Liver (tissue), 3 donors: ENCODE results near the gene TUBB1.

Experiments used
- FOXA2 ChIP-seq: IDR thresholded peaks from 2 replicates; pipeline ENCODE4 v1.6.1; 2016; ENCODE audit warnings: antibody characterized with exemption
- GABPA ChIP-seq, 2 donors: IDR thresholded peaks in 1 of 2; conservative IDR thresholded peaks in 1 of 2; 2 replicates each; pipeline ENCODE4 v1.6.1; 2016; ENCODE audit warnings: antibody characterized with exemption in 2 of 2, mild to moderate bottlenecking in 1 of 2, moderate library complexity in 1 of 2
- HNF4G ChIP-seq: IDR thresholded peaks from 2 replicates; pipeline ENCODE4 v1.6.1; 2016; ENCODE audit warnings: antibody characterized with exemption
- JUND ChIP-seq, 2 donors: IDR thresholded peaks; 2 replicates each; pipeline ENCODE4 v1.6.1; 2016; ENCODE audit warnings: antibody characterized with exemption in 2 of 2
- RXRA ChIP-seq, 2 donors: IDR thresholded peaks; 2 replicates each; pipeline ENCODE4 v1.6.1; 2017 to 2018; ENCODE audit warnings: antibody characterized with exemption in 2 of 2, mild to moderate bottlenecking in 1 of 2
- SP1 ChIP-seq: IDR thresholded peaks from 2 replicates; pipeline ENCODE4 v1.6.1; 2018; ENCODE audit warnings: antibody characterized with exemption, mild to moderate bottlenecking
- TAF1 ChIP-seq: conservative IDR thresholded peaks from 2 replicates; pipeline ENCODE4 v1.6.1; 2016; ENCODE audit warnings: antibody characterized with exemption, mild to moderate bottlenecking
- YY1 ChIP-seq: IDR thresholded peaks from 2 replicates; pipeline ENCODE4 v1.6.1; 2016; ENCODE audit warnings: antibody characterized with exemption, mild to moderate bottlenecking
- TF ChIP-seq, protein P1 (sequence below): fragments of 150-350 bp; IDR thresholded peaks from 2 replicates; pipeline ENCODE4 v1.5.1; 2017; ENCODE audit warnings: improper control_type of control experiment, low read depth, low read length; ENCODE audit not compliant: missing input control
- TF ChIP-seq, protein P2 (sequence below): IDR thresholded peaks from 2 replicates; pipeline ENCODE4 v1.6.1; 2016; ENCODE audit warnings: antibody characterized with exemption
- TF ChIP-seq, protein P3 (sequence below): IDR thresholded peaks from 2 replicates; pipeline ENCODE4 v1.6.1; 2016; ENCODE audit warnings: antibody characterized with exemption, mild to moderate bottlenecking
- donor health status: healthy.
- donor health status: healthy.

DNA sequence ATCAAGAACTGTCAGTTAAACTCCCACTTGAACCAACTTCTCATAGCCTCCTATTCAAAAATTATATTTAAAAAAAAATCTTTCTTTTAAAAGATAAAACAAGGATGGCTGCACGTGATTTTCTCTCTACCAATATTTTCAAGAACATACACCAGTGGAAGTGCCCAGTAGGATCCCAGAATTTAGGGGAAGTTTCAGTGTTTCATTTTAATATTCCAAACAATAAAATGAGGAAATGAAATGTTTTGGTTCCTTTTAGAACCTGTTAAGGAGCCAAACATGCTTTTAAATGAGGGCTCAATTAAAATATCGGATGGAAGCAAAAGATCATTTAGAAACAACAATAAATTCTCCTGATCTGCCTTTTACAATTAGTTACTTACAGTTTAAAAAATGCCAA lies 49.8 kb downstream of the TUBB1 start:
- TF ChIP-seq, protein P1, sequence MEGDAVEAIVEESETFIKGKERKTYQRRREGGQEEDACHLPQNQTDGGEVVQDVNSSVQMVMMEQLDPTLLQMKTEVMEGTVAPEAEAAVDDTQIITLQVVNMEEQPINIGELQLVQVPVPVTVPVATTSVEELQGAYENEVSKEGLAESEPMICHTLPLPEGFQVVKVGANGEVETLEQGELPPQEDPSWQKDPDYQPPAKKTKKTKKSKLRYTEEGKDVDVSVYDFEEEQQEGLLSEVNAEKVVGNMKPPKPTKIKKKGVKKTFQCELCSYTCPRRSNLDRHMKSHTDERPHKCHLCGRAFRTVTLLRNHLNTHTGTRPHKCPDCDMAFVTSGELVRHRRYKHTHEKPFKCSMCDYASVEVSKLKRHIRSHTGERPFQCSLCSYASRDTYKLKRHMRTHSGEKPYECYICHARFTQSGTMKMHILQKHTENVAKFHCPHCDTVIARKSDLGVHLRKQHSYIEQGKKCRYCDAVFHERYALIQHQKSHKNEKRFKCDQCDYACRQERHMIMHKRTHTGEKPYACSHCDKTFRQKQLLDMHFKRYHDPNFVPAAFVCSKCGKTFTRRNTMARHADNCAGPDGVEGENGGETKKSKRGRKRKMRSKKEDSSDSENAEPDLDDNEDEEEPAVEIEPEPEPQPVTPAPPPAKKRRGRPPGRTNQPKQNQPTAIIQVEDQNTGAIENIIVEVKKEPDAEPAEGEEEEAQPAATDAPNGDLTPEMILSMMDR = no peak
- TF ChIP-seq, protein P2, sequence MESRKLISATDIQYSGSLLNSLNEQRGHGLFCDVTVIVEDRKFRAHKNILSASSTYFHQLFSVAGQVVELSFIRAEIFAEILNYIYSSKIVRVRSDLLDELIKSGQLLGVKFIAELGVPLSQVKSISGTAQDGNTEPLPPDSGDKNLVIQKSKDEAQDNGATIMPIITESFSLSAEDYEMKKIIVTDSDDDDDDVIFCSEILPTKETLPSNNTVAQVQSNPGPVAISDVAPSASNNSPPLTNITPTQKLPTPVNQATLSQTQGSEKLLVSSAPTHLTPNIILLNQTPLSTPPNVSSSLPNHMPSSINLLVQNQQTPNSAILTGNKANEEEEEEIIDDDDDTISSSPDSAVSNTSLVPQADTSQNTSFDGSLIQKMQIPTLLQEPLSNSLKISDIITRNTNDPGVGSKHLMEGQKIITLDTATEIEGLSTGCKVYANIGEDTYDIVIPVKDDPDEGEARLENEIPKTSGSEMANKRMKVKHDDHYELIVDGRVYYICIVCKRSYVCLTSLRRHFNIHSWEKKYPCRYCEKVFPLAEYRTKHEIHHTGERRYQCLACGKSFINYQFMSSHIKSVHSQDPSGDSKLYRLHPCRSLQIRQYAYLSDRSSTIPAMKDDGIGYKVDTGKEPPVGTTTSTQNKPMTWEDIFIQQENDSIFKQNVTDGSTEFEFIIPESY = no peak
- TF ChIP-seq HNF4G = no peak
- TF ChIP-seq TAF1 = no peak
- TF ChIP-seq GABPA (IDR thresholded peaks at IDR 0.05 in 1 of 2, conservative IDR thresholded peaks at IDR 0.05 in 1 of 2) = no peak
- TF ChIP-seq FOXA2 = no peak
- TF ChIP-seq SP1 = no peak
- TF ChIP-seq, protein P3, sequence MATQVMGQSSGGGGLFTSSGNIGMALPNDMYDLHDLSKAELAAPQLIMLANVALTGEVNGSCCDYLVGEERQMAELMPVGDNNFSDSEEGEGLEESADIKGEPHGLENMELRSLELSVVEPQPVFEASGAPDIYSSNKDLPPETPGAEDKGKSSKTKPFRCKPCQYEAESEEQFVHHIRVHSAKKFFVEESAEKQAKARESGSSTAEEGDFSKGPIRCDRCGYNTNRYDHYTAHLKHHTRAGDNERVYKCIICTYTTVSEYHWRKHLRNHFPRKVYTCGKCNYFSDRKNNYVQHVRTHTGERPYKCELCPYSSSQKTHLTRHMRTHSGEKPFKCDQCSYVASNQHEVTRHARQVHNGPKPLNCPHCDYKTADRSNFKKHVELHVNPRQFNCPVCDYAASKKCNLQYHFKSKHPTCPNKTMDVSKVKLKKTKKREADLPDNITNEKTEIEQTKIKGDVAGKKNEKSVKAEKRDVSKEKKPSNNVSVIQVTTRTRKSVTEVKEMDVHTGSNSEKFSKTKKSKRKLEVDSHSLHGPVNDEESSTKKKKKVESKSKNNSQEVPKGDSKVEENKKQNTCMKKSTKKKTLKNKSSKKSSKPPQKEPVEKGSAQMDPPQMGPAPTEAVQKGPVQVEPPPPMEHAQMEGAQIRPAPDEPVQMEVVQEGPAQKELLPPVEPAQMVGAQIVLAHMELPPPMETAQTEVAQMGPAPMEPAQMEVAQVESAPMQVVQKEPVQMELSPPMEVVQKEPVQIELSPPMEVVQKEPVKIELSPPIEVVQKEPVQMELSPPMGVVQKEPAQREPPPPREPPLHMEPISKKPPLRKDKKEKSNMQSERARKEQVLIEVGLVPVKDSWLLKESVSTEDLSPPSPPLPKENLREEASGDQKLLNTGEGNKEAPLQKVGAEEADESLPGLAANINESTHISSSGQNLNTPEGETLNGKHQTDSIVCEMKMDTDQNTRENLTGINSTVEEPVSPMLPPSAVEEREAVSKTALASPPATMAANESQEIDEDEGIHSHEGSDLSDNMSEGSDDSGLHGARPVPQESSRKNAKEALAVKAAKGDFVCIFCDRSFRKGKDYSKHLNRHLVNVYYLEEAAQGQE = no peak
- TF ChIP-seq YY1 = no peak
- TF ChIP-seq RXRA (IDR thresholded peaks at IDR 0.05) = no peak
- TF ChIP-seq JUND (IDR thresholded peaks at IDR 0.05) = no peak
